ENCODE measurements around the gene TBC1D24. TPM values are rescaled to one million over a fixed set of nuclear protein-coding genes. Genes with fewer than 3 reads are reported as not detected.

The TBC1D24 gene
- total RNA-seq, 1 donor, result 11.9 TPM

DNA sequence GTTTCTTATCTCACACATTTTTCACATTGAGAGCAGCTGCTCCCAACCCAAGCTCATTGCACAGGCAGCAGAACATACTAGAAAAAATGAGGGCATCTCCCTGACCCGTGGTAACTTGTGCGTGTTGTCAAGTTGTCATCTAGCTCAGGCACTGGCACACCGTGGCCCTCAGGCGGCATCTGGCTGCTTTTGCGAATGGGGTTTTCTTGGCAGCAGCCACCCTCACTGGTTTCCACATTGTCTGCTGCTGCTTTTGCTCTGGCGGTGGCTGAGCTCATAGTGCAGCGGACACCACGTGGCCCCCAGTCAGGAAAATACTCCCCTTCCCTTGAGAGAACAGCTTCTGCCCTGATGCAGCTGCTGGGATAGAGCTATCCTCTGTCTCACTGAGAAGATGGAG, 24.4 kb upstream of the TBC1D24 start:
- H3K4me3 ChIP-seq (ENCODE audit: low read depth, low read length), result no peak overlapping the region
- TF ChIP-seq, protein P1, sequence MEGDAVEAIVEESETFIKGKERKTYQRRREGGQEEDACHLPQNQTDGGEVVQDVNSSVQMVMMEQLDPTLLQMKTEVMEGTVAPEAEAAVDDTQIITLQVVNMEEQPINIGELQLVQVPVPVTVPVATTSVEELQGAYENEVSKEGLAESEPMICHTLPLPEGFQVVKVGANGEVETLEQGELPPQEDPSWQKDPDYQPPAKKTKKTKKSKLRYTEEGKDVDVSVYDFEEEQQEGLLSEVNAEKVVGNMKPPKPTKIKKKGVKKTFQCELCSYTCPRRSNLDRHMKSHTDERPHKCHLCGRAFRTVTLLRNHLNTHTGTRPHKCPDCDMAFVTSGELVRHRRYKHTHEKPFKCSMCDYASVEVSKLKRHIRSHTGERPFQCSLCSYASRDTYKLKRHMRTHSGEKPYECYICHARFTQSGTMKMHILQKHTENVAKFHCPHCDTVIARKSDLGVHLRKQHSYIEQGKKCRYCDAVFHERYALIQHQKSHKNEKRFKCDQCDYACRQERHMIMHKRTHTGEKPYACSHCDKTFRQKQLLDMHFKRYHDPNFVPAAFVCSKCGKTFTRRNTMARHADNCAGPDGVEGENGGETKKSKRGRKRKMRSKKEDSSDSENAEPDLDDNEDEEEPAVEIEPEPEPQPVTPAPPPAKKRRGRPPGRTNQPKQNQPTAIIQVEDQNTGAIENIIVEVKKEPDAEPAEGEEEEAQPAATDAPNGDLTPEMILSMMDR (IDR thresholded peaks at IDR 0.05; ENCODE audit: insufficient read depth, low read length), result no peak
- DNase-seq (ENCODE audit: low read depth), result no peak

DNA sequence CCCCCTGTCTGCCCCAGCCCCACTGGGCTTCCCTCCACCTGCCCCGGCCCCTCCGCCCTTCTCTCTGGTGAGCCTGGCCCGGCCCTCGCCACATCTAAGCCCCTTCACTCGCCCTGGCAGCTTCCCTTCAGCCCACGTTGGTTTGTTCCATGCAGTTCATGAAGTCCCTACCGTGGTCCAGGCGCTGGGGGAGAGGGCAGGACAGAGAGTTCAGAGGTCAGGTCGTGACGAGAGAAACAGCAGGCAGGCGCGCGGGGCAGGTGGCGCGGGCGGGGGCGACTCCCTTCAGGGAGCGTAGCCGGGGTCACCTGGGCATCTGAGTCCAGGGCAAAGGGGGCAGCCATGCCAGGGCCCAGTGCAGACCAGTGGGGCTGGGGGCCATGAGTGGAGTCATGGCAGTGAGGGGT, 23.9 kb upstream of the TBC1D24 start:
- H3K4me3 ChIP-seq (ENCODE audit: low read depth, low read length), result no peak overlapping the region
- no peak for DNase-seq (ENCODE audit: low read depth)
- TF ChIP-seq, protein P1 (IDR thresholded peaks at IDR 0.05; ENCODE audit: insufficient read depth, low read length), result no peak

- DNase-seq (ENCODE audit: low read depth), result no peak
- TF ChIP-seq, protein P1 (IDR thresholded peaks at IDR 0.05; ENCODE audit: insufficient read depth, low read length), result no peak
- H3K4me3 ChIP-seq (ENCODE audit: low read depth, low read length), result no peak overlapping the region
These were observed 23.0 kb upstream of the TBC1D24 start for GRCh38 chr16:2451851-2452320.

- no peak overlapping the region for H3K4me3 ChIP-seq (ENCODE audit: low read depth, low read length)
- no peak for DNase-seq (ENCODE audit: low read depth)
- TF ChIP-seq, protein P1 (IDR thresholded peaks at IDR 0.05; ENCODE audit: insufficient read depth, low read length), result no peak
These were observed 22.3 kb upstream of the TBC1D24 start for GRCh38 chr16:2452650-2453049.

GRCh38 chr16:2455081-2455845, 19.7 kb upstream of the TBC1D24 start:
- no peak overlapping the region for H3K4me3 ChIP-seq (ENCODE audit: low read depth, low read length)
- no peak for DNase-seq (ENCODE audit: low read depth)
- TF ChIP-seq, protein P1 (IDR thresholded peaks at IDR 0.05; ENCODE audit: insufficient read depth, low read length), result no peak

- DNase-seq (ENCODE audit: low read depth), result no peak
- TF ChIP-seq, protein P1 (IDR thresholded peaks at IDR 0.05; ENCODE audit: insufficient read depth, low read length), result no peak
- no peak overlapping the region for H3K4me3 ChIP-seq (ENCODE audit: low read depth, low read length)
These were observed 18.3 kb upstream of the TBC1D24 start for GRCh38 chr16:2456551-2457153.
